Astrocyte of the spinal cord (primary cell): Measurements from ENCODE around the gene ENAM.
A peak's percentile ranks its signal among the peaks of the same experiment; 100 is the strongest.
"Not testable (repeated sequence)": the region's sequence is repeated elsewhere in the genome, so short reads cannot be mapped to it uniquely, and the experiment has no call there.

Experiments
- DNase-seq: peaks from one replicate; pipeline ENCODE4 v3.0.0; 2011; ENCODE audit warnings: low read depth, low spot score
- H3K4me3 ChIP-seq: 2 replicates; pipeline ENCODE4 v1.5.1; 2011; ENCODE audit warnings: low read depth, mild to moderate bottlenecking, low read length, moderate library complexity
- in situ Hi-C: cut with HindIII; loops from 2 replicates; pipeline ENCODE4 v1.10.0; 2017; ENCODE audit warnings: low sequenced_read_pairs
- TF ChIP-seq, protein P1 (sequence below): IDR thresholded peaks from 2 replicates; pipeline ENCODE4 v1.5.1; 2012; ENCODE audit warnings: low read depth, mild to moderate bottlenecking, low read length, inconsistent platforms

The ENAM gene

DNA sequence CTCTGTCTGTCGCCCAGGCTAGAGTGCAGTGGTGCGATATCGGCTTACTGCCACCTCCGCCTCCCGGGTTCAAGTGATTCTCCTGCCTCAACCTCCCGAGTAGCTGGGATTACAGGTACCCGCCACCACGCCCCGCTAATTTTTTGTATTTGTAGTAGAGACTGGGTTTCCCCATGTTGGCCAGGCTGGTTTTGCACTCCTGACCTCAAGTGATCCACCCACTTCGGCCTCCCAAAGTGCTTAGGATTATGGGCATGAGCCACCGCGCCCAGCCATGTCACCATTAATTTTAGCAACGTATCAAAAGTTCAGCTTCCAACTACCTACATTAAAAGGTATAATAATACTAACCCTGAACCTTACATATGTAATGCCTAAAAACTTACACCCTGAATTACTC is 58.8 kb downstream of the ENAM start:
- in situ Hi-C loops: no loop called here
- DNase-seq: no peak
- TF ChIP-seq, protein P1, sequence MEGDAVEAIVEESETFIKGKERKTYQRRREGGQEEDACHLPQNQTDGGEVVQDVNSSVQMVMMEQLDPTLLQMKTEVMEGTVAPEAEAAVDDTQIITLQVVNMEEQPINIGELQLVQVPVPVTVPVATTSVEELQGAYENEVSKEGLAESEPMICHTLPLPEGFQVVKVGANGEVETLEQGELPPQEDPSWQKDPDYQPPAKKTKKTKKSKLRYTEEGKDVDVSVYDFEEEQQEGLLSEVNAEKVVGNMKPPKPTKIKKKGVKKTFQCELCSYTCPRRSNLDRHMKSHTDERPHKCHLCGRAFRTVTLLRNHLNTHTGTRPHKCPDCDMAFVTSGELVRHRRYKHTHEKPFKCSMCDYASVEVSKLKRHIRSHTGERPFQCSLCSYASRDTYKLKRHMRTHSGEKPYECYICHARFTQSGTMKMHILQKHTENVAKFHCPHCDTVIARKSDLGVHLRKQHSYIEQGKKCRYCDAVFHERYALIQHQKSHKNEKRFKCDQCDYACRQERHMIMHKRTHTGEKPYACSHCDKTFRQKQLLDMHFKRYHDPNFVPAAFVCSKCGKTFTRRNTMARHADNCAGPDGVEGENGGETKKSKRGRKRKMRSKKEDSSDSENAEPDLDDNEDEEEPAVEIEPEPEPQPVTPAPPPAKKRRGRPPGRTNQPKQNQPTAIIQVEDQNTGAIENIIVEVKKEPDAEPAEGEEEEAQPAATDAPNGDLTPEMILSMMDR: no peak
- peak overlapping the region; percentile 92 for H3K4me3 ChIP-seq

- peak; percentile 100 for DNase-seq
- peak within 1 kb of the TSS; percentile 92 for H3K4me3 ChIP-seq
- TF ChIP-seq, protein P1: peak; percentile 98
- in situ Hi-C loops: no loop called here
Measured at GRCh38 chr4:70687821-70688794, 59.6 kb downstream of the ENAM start, which contains the start of gene UTP3. Gene UTP3, plus strand, starts transcription at chr4:70688532. Its CDS starts 146 bp downstream, at chr4:70688678.

GRCh38 chr4:70688795-70689231 is 60.3 kb downstream of the ENAM start:
- in situ Hi-C loops: no loop called here
- TF ChIP-seq, protein P1: no peak
- H3K4me3 ChIP-seq: peak overlapping the region; percentile 92
- no peak for DNase-seq

GRCh38 chr4:70691661-70692060 is 63.1 kb downstream of the ENAM start:
- no peak overlapping the region for H3K4me3 ChIP-seq
- in situ Hi-C loops: no loop called here
- TF ChIP-seq, protein P1: no peak
- DNase-seq: no peak

GRCh38 chr4:70694633-70695032 is 66.1 kb downstream of the ENAM start:
- DNase-seq, in situ Hi-C loops, H3K4me3 ChIP-seq: not testable (repeated sequence)
